H9 (cell line): ENCODE data around the gene RNASE7. TPM values are rescaled to one million over a fixed set of nuclear protein-coding genes. Genes with fewer than 3 reads are reported as not detected.

ENCODE experiments used
- DNase-seq: peaks from one replicate; pipeline ENCODE4 v3.0.0-alpha.2; 2017
- H2AFZ ChIP-seq: one replicate; pipeline ENCODE4 v1.6.1; 2013; ENCODE audit warnings: mild to moderate bottlenecking, low read length, control low read depth, moderate library complexity
- H2AK5ac ChIP-seq: 2 replicates; pipeline ENCODE4 v1.6.1; 2013; ENCODE audit warnings: low read length, control low read depth, mixed read lengths; ENCODE audit not compliant: insufficient read length
- H2BK120ac ChIP-seq: one replicate; pipeline ENCODE4 v1.6.1; 2013; ENCODE audit warnings: low read depth, mild to moderate bottlenecking, low read length, control low read depth, inconsistent platforms; ENCODE audit not compliant: poor library complexity, severe bottlenecking
- H2BK12ac ChIP-seq: 2 replicates; pipeline ENCODE4 v1.6.1; 2013; ENCODE audit warnings: low read length, control low read depth, mixed read lengths, low read depth; ENCODE audit not compliant: insufficient read length
- H2BK15ac ChIP-seq: 2 replicates; pipeline ENCODE4 v1.6.1; 2013; ENCODE audit warnings: low read depth, low read length, control low read depth
- H2BK20ac ChIP-seq: one replicate; pipeline ENCODE4 v1.6.1; 2013; ENCODE audit warnings: low read depth, mild to moderate bottlenecking, low read length, control low read depth, inconsistent platforms; ENCODE audit not compliant: poor library complexity, severe bottlenecking
- H2BK5ac ChIP-seq: 2 replicates; pipeline ENCODE4 v1.6.1; 2013; ENCODE audit warnings: low read length, control low read depth, mixed read lengths; ENCODE audit not compliant: insufficient read length
- H3K14ac ChIP-seq: 2 replicates; pipeline ENCODE4 v1.6.1; 2013; ENCODE audit warnings: low read length, control low read depth; ENCODE audit not compliant: insufficient read depth
- H3K18ac ChIP-seq: 2 replicates; pipeline ENCODE4 v1.6.1; 2013; ENCODE audit warnings: low read depth, mild to moderate bottlenecking, mixed read lengths, low read length, control low read depth; ENCODE audit not compliant: insufficient read length
- H3K23ac ChIP-seq: 2 replicates; pipeline ENCODE4 v1.6.1; 2013; ENCODE audit warnings: low read length, control low read depth, mixed read lengths, low read depth; ENCODE audit not compliant: insufficient read length
- H3K23me2 ChIP-seq: 2 replicates; pipeline ENCODE4 v1.6.1; 2013; ENCODE audit warnings: low read depth, mild to moderate bottlenecking, mixed read lengths, low read length, control low read depth; ENCODE audit not compliant: insufficient read length, poor library complexity, severe bottlenecking
- H3K27ac ChIP-seq: 2 replicates; pipeline ENCODE4 v1.5.1; 2013; ENCODE audit warnings: low read length, control low read depth, mixed read lengths, low read depth; ENCODE audit not compliant: insufficient read length
- H3K27me3 ChIP-seq: 2 replicates; pipeline ENCODE4 v1.6.1; 2013; ENCODE audit warnings: low read length, control low read depth, inconsistent platforms; ENCODE audit not compliant: insufficient read depth
- H3K4ac ChIP-seq: 2 replicates; pipeline ENCODE4 v1.6.1; 2013; ENCODE audit warnings: low read depth, mild to moderate bottlenecking, control low read depth, inconsistent platforms, low read length, moderate library complexity
- H3K4me1 ChIP-seq: 2 replicates; pipeline ENCODE4 v1.6.1; 2013; ENCODE audit warnings: low read length, control low read depth, inconsistent platforms; ENCODE audit not compliant: insufficient read depth
- H3K4me2 ChIP-seq: 2 replicates; pipeline ENCODE4 v1.6.1; 2013; ENCODE audit warnings: low read length, control low read depth, mixed read lengths; ENCODE audit not compliant: insufficient read length, insufficient read depth
- H3K56ac ChIP-seq: 2 replicates; pipeline ENCODE4 v1.6.1; 2013; ENCODE audit warnings: low read depth, mild to moderate bottlenecking, mixed read lengths, low read length, control low read depth; ENCODE audit not compliant: insufficient read length
- H3K79me1 ChIP-seq: 2 replicates; pipeline ENCODE4 v1.6.1; 2013; ENCODE audit warnings: low read depth, mild to moderate bottlenecking, moderate library complexity, low read length, control low read depth, inconsistent platforms; ENCODE audit not compliant: insufficient read depth, poor library complexity, severe bottlenecking
- H3K79me2 ChIP-seq: 2 replicates; pipeline ENCODE4 v1.6.1; 2013; ENCODE audit warnings: low read length, control low read depth, inconsistent platforms; ENCODE audit not compliant: insufficient read depth
- H3K9ac ChIP-seq: 2 replicates; pipeline ENCODE4 v1.6.1; 2013; ENCODE audit warnings: low read length, control low read depth, mixed read lengths; ENCODE audit not compliant: insufficient read length; ENCODE audit errors: extremely low read depth
- H3K9me3 ChIP-seq: one replicate; pipeline ENCODE4 v1.6.1; 2013; ENCODE audit warnings: low read depth, low read length, inconsistent platforms; ENCODE audit not compliant: control insufficient read depth
- H3T11ph ChIP-seq: one replicate; pipeline ENCODE4 v1.6.1; 2013; ENCODE audit warnings: mild to moderate bottlenecking, low read length, control low read depth, inconsistent platforms
- H4K20me1 ChIP-seq: one replicate; pipeline ENCODE4 v1.6.1; 2013; ENCODE audit not compliant: control insufficient read depth, insufficient read length, insufficient read depth
- H4K5ac ChIP-seq: 2 replicates; pipeline ENCODE4 v1.6.1; 2013; ENCODE audit warnings: low read depth, mild to moderate bottlenecking, mixed read lengths, low read length, control low read depth; ENCODE audit not compliant: insufficient read length
- H4K8ac ChIP-seq: replicated peaks from 2 replicates; pipeline ENCODE4 v1.6.1; 2013; ENCODE audit warnings: low read length, control low read depth, mixed read lengths, low read depth; ENCODE audit not compliant: insufficient read length
- H4K91ac ChIP-seq: 2 replicates; pipeline ENCODE4 v1.6.1; 2013; ENCODE audit warnings: low read depth, mild to moderate bottlenecking, moderate library complexity, mixed read lengths, low read length, control low read depth; ENCODE audit not compliant: insufficient read length
- H3K27ac Mint-ChIP-seq, 3 experiments: 2 replicates in 2 of 3; 3 replicates in 1 of 3; pipeline ENCODE4 v1.8.0; 2020 to 2021; ENCODE audit warnings: mixed read lengths in 3 of 3, mild to moderate bottlenecking in 1 of 3, moderate library complexity in 1 of 3
- H3K27me3 Mint-ChIP-seq: 2 replicates; pipeline ENCODE4 v1.8.0; 2021; ENCODE audit warnings: low read depth, mild to moderate bottlenecking, moderate library complexity, mixed read lengths
- H3K36me3 Mint-ChIP-seq, 3 experiments: 2 replicates in 2 of 3; 3 replicates in 1 of 3; pipeline ENCODE4 v1.8.0; 2020 to 2021; ENCODE audit warnings: low read depth in 3 of 3, mixed read lengths in 3 of 3; ENCODE audit not compliant: insufficient read depth in 1 of 3
- H3K4me1 Mint-ChIP-seq, 2 experiments: 2 replicates each; pipeline ENCODE4 v1.8.0; 2020; ENCODE audit warnings: mixed read lengths in 2 of 2
- H3K4me3 Mint-ChIP-seq, 2 experiments: 2 replicates in 1 of 2; 3 replicates in 1 of 2; pipeline ENCODE4 v1.8.0; 2020 to 2021; ENCODE audit warnings: mild to moderate bottlenecking in 2 of 2, mixed read lengths in 2 of 2, moderate library complexity in 1 of 2
- H3K9me3 Mint-ChIP-seq, 2 experiments: 2 replicates in 1 of 2; 3 replicates in 1 of 2; pipeline ENCODE4 v1.8.0; 2020; ENCODE audit warnings: mild to moderate bottlenecking in 2 of 2, mixed read lengths in 2 of 2, moderate library complexity in 1 of 2
- CTCF ChIP-seq: fragments of 200-600 bp; sonication (generic); conservative IDR thresholded peaks from 3 replicates; pipeline ENCODE4 v1.8.0; 2021; ENCODE audit warnings: antibody characterized with exemption, mild to moderate bottlenecking
- WGBS: extraction: QIAGEN DNeasy Blood & Tissue Kit; methylation state at CpG from one replicate; pipeline ENCODE4 v1.1.7; 2013; ENCODE audit warnings: missing lambda C conversion rate, low lambda C conversion rate, mixed read lengths; ENCODE audit not compliant: insufficient read length; ENCODE audit errors: extremely low coverage; 5-methylcytosine and 5-hydroxymethylcytosine counted together
- total RNA-seq: library from RNA; stranded (reverse); gene quantifications from 2 replicates; pipeline ENCODE4 v1.2.1, GENCODE V29; 2021

The RNASE7 gene
- total RNA-seq, 1 experiment from 2014 or later = not detected

- Histone ChIP-seq H3K27me3 (no peaks in the 10 kb centered on the region), H3K23ac (no peak overlapping the region), H2BK15ac (no peak overlapping the region), H2AFZ (no peak overlapping the region), H3K79me1 (no peaks in the 10 kb centered on the region), H4K8ac (no peak overlapping the region), H2BK20ac (no peak overlapping the region), H3K4me2 (no peak overlapping the region), H3K23me2 (peaks cover 5% of the 10 kb centered on the region), H3K4me1 (peaks cover 6% of the 10 kb centered on the region), H3K9me3 (no peaks in the 10 kb centered on the region), H3T11ph (no peak overlapping the region), H2BK12ac (no peak overlapping the region), H3K18ac (no peak overlapping the region), H2BK5ac (no peak overlapping the region), H4K20me1 (no peaks in the 10 kb centered on the region), H3K14ac (no peak overlapping the region), H3K4ac (no peak overlapping the region), H3K56ac (no peak overlapping the region), H4K5ac (no peak overlapping the region), H2BK120ac (no peak overlapping the region), H2AK5ac (no peak overlapping the region), H3K27ac (no peak overlapping the region), H3K79me2 (no peaks in the 10 kb centered on the region), H4K91ac (no peak overlapping the region), H3K9ac (no peak overlapping the region)
- H3K27me3 Mint-ChIP-seq = peaks cover 2% of the 10 kb centered on the region
- WGBS = no CpG with 5 or more reads among the region's 45 CpGs
- H3K4me3 Mint-ChIP-seq = no peak overlapping the region
- peak; percentile 80 for TF ChIP-seq CTCF
- H3K27ac Mint-ChIP-seq = peak overlapping the region in 2 of 3 experiments; percentile 32 to 88; a peak in 2 of 7 replicates
- H3K4me1 Mint-ChIP-seq = peaks cover 50% of the 10 kb centered on the region in 2 experiments
- peaks cover 54 to 73% (median 69%) of the 10 kb centered on the region in 3 experiments for H3K36me3 Mint-ChIP-seq
- H3K9me3 Mint-ChIP-seq = no peaks in the 10 kb centered on the region; a peak in 3 of 5 replicates
- peak; percentile 75 for DNase-seq
Measured at GRCh38 chr14:21090194-21090939, 48.2 kb downstream of the RNASE7 start.
